SK-N-SH (cell line): ENCODE data around the gene FOXD3. TPM values are rescaled to one million over a fixed set of nuclear protein-coding genes. Genes with fewer than 3 reads are reported as not detected.

ENCODE experiments used
- CTCF ChIA-PET: fragments of 300-600, 350-600 bp; formaldehyde crosslinking; extraction: SDS; loops from one replicate; lab custom pipeline; 2021; lab: Yijun Ruan, JAX
- POLR2A ChIA-PET: fragments of 350-600 bp; sonication (Branson Sonifier 250); formaldehyde crosslinking; extraction: SDS; loops from one replicate; lab custom pipeline; 2020; ENCODE audit warnings: antibody characterized with exemption, inconsistent platforms; lab: Yijun Ruan, JAX
- DNase-seq: peaks from one replicate; pipeline ENCODE4 v3.0.0; 2012
- H2AFZ ChIP-seq: fragments of 200-600 bp; sonication (generic); 2 replicates; pipeline ENCODE4 v1.8.1; 2016; ENCODE audit warnings: antibody characterized with exemption, mild to moderate bottlenecking, low read depth
- H3F3A ChIP-seq: fragments of 200-600 bp; sonication (generic); replicated peaks from 2 replicates; pipeline ENCODE3; 2016; ENCODE audit warnings: antibody characterized with exemption, mild to moderate bottlenecking; ENCODE audit not compliant: insufficient read depth
- H3K27ac ChIP-seq, 2 experiments: fragments of 200-500 bp in 1 of 2; fragments of 200-600 bp in 1 of 2; sonication (Bioruptor generic) in 1 of 2; sonication (generic), shearing (Covaris generic) in 1 of 2; 2 replicates each; pipeline versions ENCODE4 v1.5.1 to v1.6.1; 2014 to 2016; ENCODE audit warnings: low read depth in 2 of 2, inconsistent platforms in 1 of 2, low read length in 1 of 2, mild to moderate bottlenecking in 1 of 2, mixed read lengths in 1 of 2
- H3K27me3 ChIP-seq: fragments of 200-600 bp; sonication (generic), shearing (Covaris generic); 2 replicates; pipeline ENCODE4 v1.6.1; 2016; ENCODE audit warnings: mixed run types; ENCODE audit not compliant: insufficient read depth
- H3K36me3 ChIP-seq, 2 experiments: fragments of 200-500 bp in 1 of 2; fragments of 200-600 bp in 1 of 2; sonication (Bioruptor generic) in 1 of 2; sonication (generic) in 1 of 2; replicated peaks in 1 of 2; 2 replicates each; pipeline versions ENCODE3 to v1.5.1; 2014 to 2016; ENCODE audit warnings: low read length in 1 of 2, mild to moderate bottlenecking in 1 of 2; ENCODE audit not compliant: insufficient read depth in 2 of 2, control insufficient read depth in 1 of 2
- H3K4me1 ChIP-seq, 2 experiments: fragments of 200-500 bp in 1 of 2; fragments of 200-600 bp in 1 of 2; sonication (Bioruptor generic) in 1 of 2; sonication (generic), shearing (Covaris generic) in 1 of 2; 2 replicates each; pipeline versions ENCODE4 v1.5.1 to v1.6.1; 2014 to 2016; ENCODE audit warnings: low read depth in 1 of 2, low read length in 1 of 2, mixed run types in 1 of 2; ENCODE audit not compliant: insufficient read depth in 2 of 2, control insufficient read depth in 1 of 2
- H3K4me2 ChIP-seq: fragments of 200-600 bp; sonication (generic), shearing (Covaris generic); 2 replicates; pipeline ENCODE4 v1.6.1; 2017; ENCODE audit warnings: mixed run types
- H3K4me3 ChIP-seq, 2 experiments: fragments of 200-500 bp in 1 of 2; fragments of 200-600 bp in 1 of 2; sonication (Bioruptor generic) in 1 of 2; sonication (generic), shearing (Covaris generic) in 1 of 2; 2 replicates each; pipeline versions ENCODE4 v1.5.1 to v1.8.1; 2014 to 2016; ENCODE audit warnings: low read depth in 2 of 2, inconsistent platforms in 1 of 2, low read length in 1 of 2, mild to moderate bottlenecking in 1 of 2, mixed read lengths in 1 of 2, moderate library complexity in 1 of 2
- H3K79me2 ChIP-seq: fragments of 200-600 bp; sonication (generic); 2 replicates; pipeline ENCODE4 v1.8.1; 2017; ENCODE audit warnings: mild to moderate bottlenecking; ENCODE audit not compliant: insufficient read depth
- H3K9ac ChIP-seq: fragments of 200-600 bp; sonication (generic); 2 replicates; pipeline ENCODE4 v1.6.1; 2017; ENCODE audit warnings: mixed run types
- H3K9me2 ChIP-seq: fragments of 200-600 bp; sonication (generic); 2 replicates; pipeline ENCODE4 v1.6.1; 2017; ENCODE audit warnings: mixed run types
- H3K9me3 ChIP-seq: fragments of 200-600 bp; sonication (generic); 2 replicates; pipeline ENCODE4 v1.6.1; 2017; ENCODE audit warnings: mixed run types, mild to moderate bottlenecking, moderate library complexity
- H4K20me1 ChIP-seq: fragments of 200-600 bp; sonication (generic); 2 replicates; pipeline ENCODE4 v1.6.1; 2017; ENCODE audit warnings: mild to moderate bottlenecking, mixed run types; ENCODE audit not compliant: insufficient read depth
- CTCF ChIP-seq: fragments of 200-600 bp; sonication (generic); IDR thresholded peaks from 2 replicates; pipeline ENCODE4 v1.6.1; 2017; ENCODE audit warnings: antibody characterized with exemption, mild to moderate bottlenecking, moderate library complexity
- ELF1 ChIP-seq: IDR thresholded peaks from 2 replicates; pipeline ENCODE4 v1.4.0; 2012
- EP300 ChIP-seq, 2 experiments: IDR thresholded peaks; 2 replicates each; pipeline versions ENCODE4 v1.4.0 to v1.6.1; 2012; ENCODE audit warnings: borderline replicate concordance in 1 of 2, low read depth in 1 of 2, low read length in 1 of 2
- FOXJ3 ChIP-seq: sonication (generic); formaldehyde crosslinking; IDR thresholded peaks from 2 replicates; pipeline ENCODE4 v1.5.1; 2020; ENCODE audit warnings: mild to moderate bottlenecking, missing genetic modification reagents
- GATA2 ChIP-seq: sonication (generic); formaldehyde crosslinking; IDR thresholded peaks from 2 replicates; pipeline ENCODE4 v1.5.0; 2020; ENCODE audit warnings: mild to moderate bottlenecking, missing genetic modification reagents
- JUND ChIP-seq: IDR thresholded peaks from 2 replicates; pipeline ENCODE4 v1.4.0; 2012
- MAX ChIP-seq: IDR thresholded peaks from 2 replicates; pipeline ENCODE4 v1.4.0; 2012; ENCODE audit warnings: low read depth
- MEF2A ChIP-seq: IDR thresholded peaks from 2 replicates; pipeline ENCODE4 v1.4.0; 2012; ENCODE audit warnings: low read depth, borderline replicate concordance
- RFX5 ChIP-seq: IDR thresholded peaks from 2 replicates; pipeline ENCODE4 v1.6.1; 2012; ENCODE audit warnings: mild to moderate bottlenecking, improper control_type of control experiment, low read length
- RXRA ChIP-seq: IDR thresholded peaks from 2 replicates; pipeline ENCODE4 v1.4.0; 2012; ENCODE audit warnings: low read depth, mild to moderate bottlenecking, borderline replicate concordance
- SIN3A ChIP-seq: IDR thresholded peaks from 2 replicates; pipeline ENCODE4 v1.6.1; 2012; ENCODE audit warnings: low read depth, mild to moderate bottlenecking, low read length, moderate library complexity, borderline replicate concordance
- TEAD4 ChIP-seq: IDR thresholded peaks from 2 replicates; pipeline ENCODE4 v1.4.0; 2012; ENCODE audit warnings: mild to moderate bottlenecking, borderline replicate concordance; ENCODE audit not compliant: insufficient read depth
- USF2 ChIP-seq: fragments of 150-350 bp; IDR thresholded peaks from 2 replicates; pipeline ENCODE4 v1.6.1; 2017; ENCODE audit warnings: antibody characterized with exemption, low read length, low read depth, borderline replicate concordance
- ZBTB33 ChIP-seq: IDR thresholded peaks from 2 replicates; pipeline ENCODE4 v1.4.0; 2012; ENCODE audit warnings: low read depth, borderline replicate concordance
- WGBS: methylation state at CpG from one replicate; pipeline ENCODE4 v1.1.6; 2017; ENCODE audit warnings: low lambda C conversion rate; 5-methylcytosine and 5-hydroxymethylcytosine counted together
- polyA plus RNA-seq, 3 experiments: library from polyadenylated mRNA; depleted of rRNA; stranded (reverse); fragments of >200 nt; gene quantifications; 2 replicates each; pipeline ENCODE4 v1.2.3, GENCODE V29; 2012

Gene FOXD3
- polyA plus RNA-seq, 1 of the 3 experiments (the other 2 are of a cell fraction) = not detected

GRCh38 chr1:63328781-63329180, 6.4 kb downstream of the FOXD3 start:
- no peaks in the 10 kb centered on the region for H3K36me3 ChIP-seq
- H3K9me2 ChIP-seq = no peaks in the 10 kb centered on the region
- no peak overlapping the region for H2AFZ ChIP-seq
- ChIA-PET POLR2A (no interaction called here), CTCF (interaction anchor here (1.1 to 12.0 kb wide), 12 partner anchors 11 to 210 kb away, joined by 3 to 86 read pairs (median 12); partner anchors contain the start of gene FOXD3)
- peak; percentile 10 for DNase-seq
- no peak overlapping the region for H3K4me2 ChIP-seq
- H3K4me1 ChIP-seq = peaks cover 0 to 3% of the 10 kb centered on the region in 2 experiments; a peak in 1 of 4 replicates
- H3K9me3 ChIP-seq = no peaks in the 10 kb centered on the region
- TF ChIP-seq JUND (no peak), MEF2A (no peak), ZBTB33 (no peak)
- H3F3A ChIP-seq = peaks cover 3% of the 10 kb centered on the region
- no peak overlapping the region for H3K4me3 ChIP-seq
- H3K27ac ChIP-seq = no peak overlapping the region
- WGBS = 85% methylated on average over 7 of the region's 9 CpGs
- no peaks in the 10 kb centered on the region for H3K79me2 ChIP-seq
- H3K9ac ChIP-seq = no peak overlapping the region
- peaks cover 73% of the 10 kb centered on the region for H3K27me3 ChIP-seq
- H4K20me1 ChIP-seq = no peaks in the 10 kb centered on the region

GRCh38 chr1:63329621-63330330, 7.4 kb downstream of the FOXD3 start:
- POLR2A ChIA-PET = no interaction called here
- Histone ChIP-seq H2AFZ (no peak overlapping the region), H4K20me1 (no peaks in the 10 kb centered on the region), H3F3A (peaks cover 3% of the 10 kb centered on the region), H3K36me3 (no peaks in the 10 kb centered on the region), H3K79me2 (no peaks in the 10 kb centered on the region), H3K27me3 (peaks cover 66% of the 10 kb centered on the region), H3K27ac (no peak overlapping the region), H3K9ac (no peak overlapping the region), H3K4me2 (no peak overlapping the region), H3K4me3 (no peak overlapping the region), H3K9me3 (no peaks in the 10 kb centered on the region), H3K9me2 (no peaks in the 10 kb centered on the region), H3K4me1 (peaks cover 0 to 3% of the 10 kb centered on the region in 2 experiments; a peak in 1 of 4 replicates)
- TF ChIP-seq TEAD4 = no peak
- no peak for TF ChIP-seq SIN3A
- no peak for TF ChIP-seq ELF1
- no peak for TF ChIP-seq USF2
- TF ChIP-seq EP300 (IDR thresholded peaks at IDR 0.05; ENCODE audit: borderline replicate concordance in 1 of 2, low read depth in 1 of 2, low read length in 1 of 2) = no peak
- no peak for TF ChIP-seq CTCF
- no peak for TF ChIP-seq RFX5
- TF ChIP-seq MAX = no peak
- no peak for TF ChIP-seq GATA2 (CRISPR knock-in tag)
- TF ChIP-seq FOXJ3 = no peak
- no peak for TF ChIP-seq RXRA
- peak; percentile 51 for DNase-seq
- CTCF ChIA-PET = interaction anchor here (0.9 to 12.0 kb wide), 8 partner anchors 9 to 488 kb away, joined by 3 to 86 read pairs (median 16); partner anchors contain the start of gene FOXD3
- WGBS = 37% methylated on average over 31 of the region's 50 CpGs
